C1 segment of cervical spinal cord (tissue), 14 donors: ENCODE results near the gene BCAS3.
"Not testable (repeated sequence)": the region's sequence is repeated elsewhere in the genome, so short reads cannot be mapped to it uniquely, and the experiment has no call there.

Source experiments
- DNase-seq, 14 donors: peaks; one replicate each; lab custom pipeline; 2025; lab: John Stamatoyannopoulos, UW

The BCAS3 gene

GRCh38 chr17:60874772-60875171, 197.1 kb downstream of the BCAS3 start:
- no peak for DNase-seq

GRCh38 chr17:60886731-60887613, 209.3 kb downstream of the BCAS3 start:
- not testable (repeated sequence) for DNase-seq

- no peak for DNase-seq
Measured at GRCh38 chr17:60887614-60888028, 210.0 kb downstream of the BCAS3 start.

- no peak for DNase-seq
Measured at GRCh38 chr17:60888812-60889709, 211.4 kb downstream of the BCAS3 start.

- no peak for DNase-seq
Measured at GRCh38 chr17:60891149-60891548, 213.5 kb downstream of the BCAS3 start.

- no peak for DNase-seq
Measured at GRCh38 chr17:60893475-60893874, 215.8 kb downstream of the BCAS3 start.

GRCh38 chr17:60896996-60897395, 219.3 kb downstream of the BCAS3 start:
- DNase-seq = no peak

GRCh38 chr17:60899115-60899514, 221.5 kb downstream of the BCAS3 start:
- no peak for DNase-seq

GRCh38 chr17:60900688-60901087, 223.0 kb downstream of the BCAS3 start:
- no peak for DNase-seq

GRCh38 chr17:60901242-60901641, 223.6 kb downstream of the BCAS3 start:
- no peak for DNase-seq

- DNase-seq = no peak
Measured at GRCh38 chr17:60901806-60902205, 224.2 kb downstream of the BCAS3 start.

- DNase-seq = no peak
Measured at GRCh38 chr17:60902399-60902798, 224.7 kb downstream of the BCAS3 start.

- DNase-seq = no peak
Measured at GRCh38 chr17:60904582-60904981, 226.9 kb downstream of the BCAS3 start.

GRCh38 chr17:60905709-60906108, 228.1 kb downstream of the BCAS3 start:
- no peak for DNase-seq

- DNase-seq = no peak
Measured at GRCh38 chr17:60908324-60908723, 230.7 kb downstream of the BCAS3 start.

- DNase-seq = no peak
Measured at GRCh38 chr17:60909405-60909804, 231.8 kb downstream of the BCAS3 start.

GRCh38 chr17:60910415-60910814, 232.8 kb downstream of the BCAS3 start:
- DNase-seq = no peak

GRCh38 chr17:60914078-60914477, 236.4 kb downstream of the BCAS3 start:
- no peak for DNase-seq

GRCh38 chr17:60916043-60916442, 238.4 kb downstream of the BCAS3 start:
- no peak for DNase-seq

GRCh38 chr17:60920107-60920506, 242.5 kb downstream of the BCAS3 start:
- DNase-seq = no peak

GRCh38 chr17:60923000-60923399, 245.3 kb downstream of the BCAS3 start:
- no peak for DNase-seq

GRCh38 chr17:60926466-60927183, 249.0 kb downstream of the BCAS3 start:
- DNase-seq = no peak
